ENCODE results near the gene ANK3. TPM values are rescaled to one million over a fixed set of nuclear protein-coding genes. Genes with fewer than 3 reads are reported as not detected.
A peak's percentile ranks its signal among the peaks of the same experiment; 100 is the strongest.

The ANK3 gene
- total and polyA plus RNA-seq, 4 donors, result 101 to 318 (median 146) TPM

GRCh38 chr10:60009710-60010383 lies 379.8 kb downstream of the ANK3 start:
- Histone ChIP-seq H3K9me3 (ENCODE audit: control insufficient read depth, insufficient read depth, low read length) (no peaks in the 10 kb centered on the region), H3K27ac (ENCODE audit: low read depth, low read length) (no peak overlapping the region), H3K27me3 (ENCODE audit: control insufficient read depth, insufficient read depth, low read length) (no peaks in the 10 kb centered on the region), H3K4me3 (ENCODE audit: low read depth, low read length) (no peak overlapping the region), H3K36me3 (ENCODE audit: control insufficient read depth, insufficient read depth, low read length) (no peaks in the 10 kb centered on the region), H3K4me1 (ENCODE audit: control insufficient read depth, insufficient read depth, low read length) (no peaks in the 10 kb centered on the region)
- no CpG with 5 or more reads among the region's 2 CpGs for WGBS (ENCODE audit: insufficient coverage)
- DNase-seq (ENCODE audit: low read depth in 4 of 6, low spot score in 6 of 6), result no peak

- Histone ChIP-seq H3K4me1 (ENCODE audit: control insufficient read depth, insufficient read depth, low read length) (no peaks in the 10 kb centered on the region), H3K36me3 (ENCODE audit: control insufficient read depth, insufficient read depth, low read length) (no peaks in the 10 kb centered on the region), H3K4me3 (ENCODE audit: low read depth, low read length) (no peak overlapping the region), H3K27ac (ENCODE audit: low read depth, low read length) (no peak overlapping the region), H3K9me3 (ENCODE audit: control insufficient read depth, insufficient read depth, low read length) (no peaks in the 10 kb centered on the region), H3K27me3 (ENCODE audit: control insufficient read depth, insufficient read depth, low read length) (no peaks in the 10 kb centered on the region)
- DNase-seq (ENCODE audit: low read depth in 4 of 6, low spot score in 6 of 6), result no peak
- no CpG with 5 or more reads among the region's 2 CpGs for WGBS (ENCODE audit: insufficient coverage)
Measured at GRCh38 chr10:60009276-60009675, 380.4 kb downstream of the ANK3 start.

GRCh38 chr10:60008816-60009215 lies 380.9 kb downstream of the ANK3 start:
- H3K4me3 ChIP-seq (ENCODE audit: low read depth, low read length), result no peak overlapping the region
- no peaks in the 10 kb centered on the region for H3K27me3 ChIP-seq (ENCODE audit: control insufficient read depth, insufficient read depth, low read length)
- 89% methylated on average over 4 of the region's 4 CpGs for WGBS (ENCODE audit: insufficient coverage)
- H3K9me3 ChIP-seq (ENCODE audit: control insufficient read depth, insufficient read depth, low read length), result no peaks in the 10 kb centered on the region
- peaks cover 3% of the 10 kb centered on the region for H3K4me1 ChIP-seq (ENCODE audit: control insufficient read depth, insufficient read depth, low read length)
- no peaks in the 10 kb centered on the region for H3K36me3 ChIP-seq (ENCODE audit: control insufficient read depth, insufficient read depth, low read length)
- no peak overlapping the region for H3K27ac ChIP-seq (ENCODE audit: low read depth, low read length)
- no peak for DNase-seq (ENCODE audit: low read depth in 4 of 6, low spot score in 6 of 6)

GRCh38 chr10:60006062-60006461 lies 383.6 kb downstream of the ANK3 start:
- no CpG with 5 or more reads among the region's 3 CpGs for WGBS (ENCODE audit: insufficient coverage)
- H3K27me3 ChIP-seq (ENCODE audit: control insufficient read depth, insufficient read depth, low read length), result no peaks in the 10 kb centered on the region
- no peak for DNase-seq (ENCODE audit: low read depth in 4 of 6, low spot score in 6 of 6)
- peaks cover 4% of the 10 kb centered on the region for H3K4me1 ChIP-seq (ENCODE audit: control insufficient read depth, insufficient read depth, low read length)
- H3K27ac ChIP-seq (ENCODE audit: low read depth, low read length), result no peak overlapping the region
- no peaks in the 10 kb centered on the region for H3K36me3 ChIP-seq (ENCODE audit: control insufficient read depth, insufficient read depth, low read length)
- no peak overlapping the region for H3K4me3 ChIP-seq (ENCODE audit: low read depth, low read length)
- no peaks in the 10 kb centered on the region for H3K9me3 ChIP-seq (ENCODE audit: control insufficient read depth, insufficient read depth, low read length)

GRCh38 chr10:60003651-60004523 lies 385.8 kb downstream of the ANK3 start:
- WGBS (ENCODE audit: insufficient coverage), result no CpG with 5 or more reads among the region's 5 CpGs
- DNase-seq (ENCODE audit: low read depth in 4 of 6, low spot score in 6 of 6), result peak in 2 of 6 donors; percentile 37 to 90
- Histone ChIP-seq H3K36me3 (ENCODE audit: control insufficient read depth, insufficient read depth, low read length) (no peaks in the 10 kb centered on the region), H3K4me1 (ENCODE audit: control insufficient read depth, insufficient read depth, low read length) (peaks cover 4% of the 10 kb centered on the region), H3K9me3 (ENCODE audit: control insufficient read depth, insufficient read depth, low read length) (no peaks in the 10 kb centered on the region), H3K27me3 (ENCODE audit: control insufficient read depth, insufficient read depth, low read length) (no peaks in the 10 kb centered on the region), H3K4me3 (ENCODE audit: low read depth, low read length) (no peak overlapping the region), H3K27ac (ENCODE audit: low read depth, low read length) (no peak overlapping the region)

- H3K27me3 ChIP-seq (ENCODE audit: control insufficient read depth, insufficient read depth, low read length), result no peaks in the 10 kb centered on the region
- no peaks in the 10 kb centered on the region for H3K36me3 ChIP-seq (ENCODE audit: control insufficient read depth, insufficient read depth, low read length)
- no CpG with 5 or more reads among the region's 3 CpGs for WGBS (ENCODE audit: insufficient coverage)
- H3K9me3 ChIP-seq (ENCODE audit: control insufficient read depth, insufficient read depth, low read length), result no peaks in the 10 kb centered on the region
- DNase-seq (ENCODE audit: low read depth in 4 of 6, low spot score in 6 of 6), result no peak
- peaks cover 4% of the 10 kb centered on the region for H3K4me1 ChIP-seq (ENCODE audit: control insufficient read depth, insufficient read depth, low read length)
- H3K4me3 ChIP-seq (ENCODE audit: low read depth, low read length), result no peak overlapping the region
- no peak overlapping the region for H3K27ac ChIP-seq (ENCODE audit: low read depth, low read length)
Measured at GRCh38 chr10:60000747-60001146, 388.9 kb downstream of the ANK3 start.

DNA sequence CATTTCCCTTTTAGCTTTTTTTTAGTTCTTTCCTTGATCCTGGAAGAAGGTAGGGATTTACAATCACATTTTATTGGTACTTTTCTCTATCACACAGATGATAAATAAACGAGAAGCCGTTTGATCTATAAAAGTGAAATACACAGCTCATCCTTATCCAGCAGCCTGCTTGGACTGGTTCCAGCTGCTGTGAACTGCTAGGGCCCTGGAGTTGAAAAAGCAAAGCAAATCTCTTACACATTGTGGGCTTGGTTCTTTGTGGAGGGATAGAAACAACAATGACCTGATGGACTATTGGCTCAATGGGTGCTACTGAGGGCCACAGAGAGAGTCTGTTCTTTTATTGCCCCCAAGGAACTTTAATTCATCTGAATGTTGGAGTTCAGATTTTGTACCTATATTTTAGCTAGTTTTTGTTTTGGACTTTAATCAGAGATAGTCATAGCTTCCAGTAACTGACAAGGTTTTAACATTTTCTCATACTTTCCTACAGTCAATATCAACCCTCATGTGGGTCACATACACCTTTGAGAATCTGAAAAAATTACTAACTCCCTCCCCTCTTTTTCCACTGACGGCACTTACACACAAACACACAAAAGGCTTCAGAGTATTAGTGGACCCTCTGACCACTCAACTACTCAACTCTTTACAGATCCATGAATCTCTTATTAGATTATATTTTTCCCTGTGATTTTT lies 391.7 kb downstream of the ANK3 start:
- Histone ChIP-seq H3K27ac (ENCODE audit: low read depth, low read length) (no peak overlapping the region), H3K4me3 (ENCODE audit: low read depth, low read length) (no peak overlapping the region), H3K4me1 (ENCODE audit: control insufficient read depth, insufficient read depth, low read length) (no peaks in the 10 kb centered on the region), H3K36me3 (ENCODE audit: control insufficient read depth, insufficient read depth, low read length) (no peaks in the 10 kb centered on the region), H3K9me3 (ENCODE audit: control insufficient read depth, insufficient read depth, low read length) (no peaks in the 10 kb centered on the region), H3K27me3 (ENCODE audit: control insufficient read depth, insufficient read depth, low read length) (no peaks in the 10 kb centered on the region)
- DNase-seq (ENCODE audit: low read depth in 4 of 6, low spot score in 6 of 6), result peak in 2 of 6 donors; percentile 37 to 63
- WGBS (ENCODE audit: insufficient coverage), result 100% methylated on average over 1 of the region's 3 CpGs

DNA sequence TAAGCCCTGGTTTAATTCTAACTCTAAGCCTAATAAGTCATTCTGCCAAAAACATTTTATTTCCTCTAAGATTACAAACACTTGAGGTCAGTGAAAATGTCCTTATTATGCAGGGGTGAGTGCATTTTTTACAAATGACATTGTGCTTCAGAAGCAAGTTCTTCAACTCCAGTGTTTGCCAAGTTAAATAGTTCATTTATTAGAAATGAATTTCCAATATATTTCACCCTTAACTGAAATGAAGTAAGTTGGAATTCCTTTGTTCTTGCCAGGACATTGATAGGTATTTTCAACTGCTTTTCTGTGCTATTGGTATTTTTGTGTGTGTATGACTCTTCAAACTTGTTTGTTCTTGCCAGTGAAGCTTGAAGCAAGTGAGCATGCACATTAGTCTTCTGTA lies 393.8 kb downstream of the ANK3 start:
- Histone ChIP-seq H3K4me3 (ENCODE audit: low read depth, low read length) (no peak overlapping the region), H3K27me3 (ENCODE audit: control insufficient read depth, insufficient read depth, low read length) (no peaks in the 10 kb centered on the region), H3K4me1 (ENCODE audit: control insufficient read depth, insufficient read depth, low read length) (no peaks in the 10 kb centered on the region), H3K27ac (ENCODE audit: low read depth, low read length) (no peak overlapping the region), H3K36me3 (ENCODE audit: control insufficient read depth, insufficient read depth, low read length) (no peaks in the 10 kb centered on the region), H3K9me3 (ENCODE audit: control insufficient read depth, insufficient read depth, low read length) (no peaks in the 10 kb centered on the region)
- no peak for DNase-seq (ENCODE audit: low read depth in 4 of 6, low spot score in 6 of 6)

GRCh38 chr10:59993931-59994330 lies 395.7 kb downstream of the ANK3 start:
- no peak overlapping the region for H3K27ac ChIP-seq (ENCODE audit: low read depth, low read length)
- no peaks in the 10 kb centered on the region for H3K9me3 ChIP-seq (ENCODE audit: control insufficient read depth, insufficient read depth, low read length)
- H3K36me3 ChIP-seq (ENCODE audit: control insufficient read depth, insufficient read depth, low read length), result no peaks in the 10 kb centered on the region
- no peaks in the 10 kb centered on the region for H3K27me3 ChIP-seq (ENCODE audit: control insufficient read depth, insufficient read depth, low read length)
- no CpG with 5 or more reads among the region's 1 CpG for WGBS (ENCODE audit: insufficient coverage)
- no peaks in the 10 kb centered on the region for H3K4me1 ChIP-seq (ENCODE audit: control insufficient read depth, insufficient read depth, low read length)
- no peak overlapping the region for H3K4me3 ChIP-seq (ENCODE audit: low read depth, low read length)
- DNase-seq (ENCODE audit: low read depth in 4 of 6, low spot score in 6 of 6), result no peak
